Urinary bladder (tissue), 4 donors: Measurements from ENCODE around the gene ACOT11. TPM values are rescaled to one million over a fixed set of nuclear protein-coding genes. Genes with fewer than 3 reads are reported as not detected.

Source experiments
- DNase-seq: peaks from one replicate; pipeline ENCODE4 v3.0.0-alpha.2; 2015; ENCODE audit errors: extremely low spot score
- H3K27ac ChIP-seq: one replicate; pipeline ENCODE4 v1.5.1; 2013; ENCODE audit warnings: low read depth, mild to moderate bottlenecking, moderate library complexity
- H3K36me3 ChIP-seq: one replicate; pipeline ENCODE4 v1.6.1; 2013; ENCODE audit warnings: mild to moderate bottlenecking, moderate library complexity; ENCODE audit not compliant: insufficient read depth
- H3K4me1 ChIP-seq: one replicate; pipeline ENCODE4 v1.6.1; 2013; ENCODE audit warnings: mild to moderate bottlenecking, moderate library complexity; ENCODE audit not compliant: insufficient read depth
- H3K4me3 ChIP-seq: one replicate; pipeline ENCODE4 v1.5.1; 2013; ENCODE audit warnings: low read depth, low read length
- WGBS: extraction: QIAGEN DNeasy Blood & Tissue Kit; methylation state at CpG from one replicate; pipeline ENCODE4 v1.1.7; 2013; 5-methylcytosine and 5-hydroxymethylcytosine counted together
- polyA plus RNA-seq: library from polyadenylated mRNA; stranded (reverse); fragments of 200-250 nt; gene quantifications from one replicate; pipeline ENCODE4 v1.2.3, GENCODE V29; 2013
- total RNA-seq: library from RNA; depleted of rRNA; stranded (reverse); fragments of >200 nt; gene quantifications from one replicate; pipeline ENCODE4 v1.2.3, GENCODE V29; 2014
- donor health status: healthy with polysubstance abuse.
- donor health status: healthy.

ACOT11 gene
- total and polyA plus RNA-seq, 2 donors, result 5.9 to 18.8 TPM

GRCh38 chr1:54595956-54596498 is 48.0 kb downstream of the ACOT11 start:
- 97% methylated on average over 3 of the region's 3 CpGs for WGBS
- Histone ChIP-seq H3K4me3 (no peak overlapping the region), H3K27ac (no peak overlapping the region), H3K4me1 (no peaks in the 10 kb centered on the region), H3K36me3 (peaks cover 3% of the 10 kb centered on the region)
- DNase-seq, result no peak

GRCh38 chr1:54596756-54597155 is 48.7 kb downstream of the ACOT11 start:
- H3K4me1 ChIP-seq, result no peaks in the 10 kb centered on the region
- no peak overlapping the region for H3K4me3 ChIP-seq
- peaks cover 3% of the 10 kb centered on the region for H3K36me3 ChIP-seq
- 86% methylated on average over 3 of the region's 3 CpGs for WGBS
- H3K27ac ChIP-seq, result no peak overlapping the region
- DNase-seq, result no peak

- Histone ChIP-seq H3K36me3 (peaks cover 3% of the 10 kb centered on the region), H3K27ac (no peak overlapping the region), H3K4me3 (no peak overlapping the region), H3K4me1 (no peaks in the 10 kb centered on the region)
- DNase-seq, result no peak
- WGBS, result 84% methylated on average over 3 of the region's 3 CpGs
These were observed 49.5 kb downstream of the ACOT11 start for GRCh38 chr1:54597455-54598030.

GRCh38 chr1:54599211-54599823 is 51.3 kb downstream of the ACOT11 start:
- Histone ChIP-seq H3K27ac (no peak overlapping the region), H3K4me3 (no peak overlapping the region), H3K4me1 (no peaks in the 10 kb centered on the region), H3K36me3 (peaks cover under 1% of the 10 kb centered on the region)
- no peak for DNase-seq
- WGBS, result 91% methylated on average over 13 of the region's 13 CpGs

- 83% methylated on average over 21 of the region's 21 CpGs for WGBS
- H3K27ac ChIP-seq, result no peak overlapping the region
- H3K36me3 ChIP-seq, result no peaks in the 10 kb centered on the region
- no peak for DNase-seq
- no peaks in the 10 kb centered on the region for H3K4me1 ChIP-seq
- no peak overlapping the region for H3K4me3 ChIP-seq
These were observed 53.1 kb downstream of the ACOT11 start for GRCh38 chr1:54600947-54601721.

- 89% methylated on average over 10 of the region's 10 CpGs for WGBS
- Histone ChIP-seq H3K36me3 (no peaks in the 10 kb centered on the region), H3K4me1 (no peaks in the 10 kb centered on the region), H3K4me3 (no peak overlapping the region), H3K27ac (no peak overlapping the region)
- DNase-seq, result no peak
These were observed 53.7 kb downstream of the ACOT11 start for GRCh38 chr1:54601730-54602129.

- no peaks in the 10 kb centered on the region for H3K4me1 ChIP-seq
- no peak overlapping the region for H3K4me3 ChIP-seq
- 89% methylated on average over 18 of the region's 18 CpGs for WGBS
- no peak for DNase-seq
- no peak overlapping the region for H3K27ac ChIP-seq
- no peaks in the 10 kb centered on the region for H3K36me3 ChIP-seq
These were observed 54.5 kb downstream of the ACOT11 start for GRCh38 chr1:54602554-54602953.

- Histone ChIP-seq H3K36me3 (no peaks in the 10 kb centered on the region), H3K4me3 (no peak overlapping the region), H3K27ac (no peak overlapping the region), H3K4me1 (no peaks in the 10 kb centered on the region)
- WGBS, result 93% methylated on average over 6 of the region's 6 CpGs
- no peak for DNase-seq
These were observed 55.2 kb downstream of the ACOT11 start for GRCh38 chr1:54603241-54603640.

- no peak overlapping the region for H3K27ac ChIP-seq
- no peaks in the 10 kb centered on the region for H3K36me3 ChIP-seq
- 78% methylated on average over 7 of the region's 7 CpGs for WGBS
- no peak for DNase-seq
- H3K4me3 ChIP-seq, result no peak overlapping the region
- H3K4me1 ChIP-seq, result no peaks in the 10 kb centered on the region
These were observed 56.0 kb downstream of the ACOT11 start for GRCh38 chr1:54604051-54604450.

GRCh38 chr1:54604572-54605370 is 56.7 kb downstream of the ACOT11 start:
- H3K4me3 ChIP-seq, result no peak overlapping the region
- 81% methylated on average over 13 of the region's 13 CpGs for WGBS
- no peaks in the 10 kb centered on the region for H3K36me3 ChIP-seq
- no peak for DNase-seq
- no peaks in the 10 kb centered on the region for H3K4me1 ChIP-seq
- H3K27ac ChIP-seq, result no peak overlapping the region

GRCh38 chr1:54606096-54606989 is 58.3 kb downstream of the ACOT11 start:
- Histone ChIP-seq H3K36me3 (no peaks in the 10 kb centered on the region), H3K4me3 (no peak overlapping the region), H3K4me1 (no peaks in the 10 kb centered on the region), H3K27ac (no peak overlapping the region)
- 88% methylated on average over 9 of the region's 9 CpGs for WGBS
- no peak for DNase-seq

GRCh38 chr1:54606990-54607325 is 58.9 kb downstream of the ACOT11 start:
- no peaks in the 10 kb centered on the region for H3K36me3 ChIP-seq
- no peak overlapping the region for H3K27ac ChIP-seq
- no peaks in the 10 kb centered on the region for H3K4me1 ChIP-seq
- 93% methylated on average over 13 of the region's 13 CpGs for WGBS
- DNase-seq, result no peak
- no peak overlapping the region for H3K4me3 ChIP-seq
